GM23338 (cell line): ENCODE results near the gene LMF1. TPM values are rescaled to one million over a fixed set of nuclear protein-coding genes. Genes with fewer than 3 reads are reported as not detected.

Experiments used
- ATAC-seq: fragments of 200-7000 bp; cut with Tn5 transposase; 3 replicates; pipeline ENCODE4 v1.9.1; 2020
- DNase-seq: peaks from one replicate; pipeline ENCODE4 v3.0.0-alpha.2; 2015; ENCODE audit warnings: low spot score
- H2AFZ ChIP-seq: fragments of 200-600 bp; sonication (generic); 2 replicates; pipeline ENCODE4 v1.8.0; 2016; ENCODE audit warnings: antibody characterized with exemption, mild to moderate bottlenecking, moderate library complexity
- H3F3A ChIP-seq: fragments of 200-600 bp; sonication (generic); replicated peaks from 2 replicates; pipeline ENCODE4 v1.8.0; 2017; ENCODE audit warnings: antibody characterized with exemption, mixed run types, low read depth
- H3K27ac ChIP-seq: fragments of 200-600 bp; sonication (generic); 2 replicates; pipeline ENCODE4 v1.6.1; 2016; ENCODE audit warnings: low read depth
- H3K27me3 ChIP-seq: fragments of 200-600 bp; sonication (generic); 2 replicates; pipeline ENCODE4 v1.8.0; 2016; ENCODE audit warnings: mild to moderate bottlenecking, mixed run types, moderate library complexity; ENCODE audit not compliant: insufficient read depth
- H3K36me3 ChIP-seq: fragments of 200-600 bp; sonication (generic); 2 replicates; pipeline ENCODE4 v1.8.0; 2016; ENCODE audit warnings: mild to moderate bottlenecking; ENCODE audit not compliant: insufficient read depth
- H3K4me1 ChIP-seq: fragments of 200-600 bp; sonication (generic); 2 replicates; pipeline ENCODE4 v1.8.0; 2016; ENCODE audit warnings: mild to moderate bottlenecking, moderate library complexity; ENCODE audit not compliant: insufficient read depth
- H3K4me2 ChIP-seq: fragments of 200-600 bp; sonication (generic); 2 replicates; pipeline ENCODE4 v1.7.1; 2017; ENCODE audit warnings: mixed run types
- H3K4me3 ChIP-seq: fragments of 200-600 bp; sonication (generic); 2 replicates; pipeline ENCODE4 v1.6.1; 2016; ENCODE audit warnings: mixed run types
- H3K79me2 ChIP-seq: fragments of 200-600 bp; sonication (generic); replicated peaks from 2 replicates; pipeline ENCODE4 v1.8.0; 2017; ENCODE audit warnings: mild to moderate bottlenecking; ENCODE audit not compliant: insufficient read depth
- H3K9me2 ChIP-seq: fragments of 200-600 bp; sonication (generic); 2 replicates; pipeline ENCODE4 v1.8.0; 2017; ENCODE audit not compliant: insufficient read depth
- H4K20me1 ChIP-seq: fragments of 200-600 bp; sonication (generic); replicated peaks from 2 replicates; pipeline ENCODE4 v1.8.0; 2017; ENCODE audit warnings: mild to moderate bottlenecking; ENCODE audit not compliant: insufficient read depth
- H3K27ac Mint-ChIP-seq: 2 replicates; pipeline ENCODE4 v1.8.0; 2020; ENCODE audit warnings: inconsistent platforms, mild to moderate bottlenecking, moderate library complexity, mixed read lengths
- H3K27me3 Mint-ChIP-seq: 3 replicates; pipeline ENCODE4 v1.8.0; 2022; ENCODE audit warnings: low read depth, mild to moderate bottlenecking, moderate library complexity, mixed read lengths, inconsistent platforms; ENCODE audit not compliant: insufficient read depth, poor library complexity
- H3K36me3 Mint-ChIP-seq: 3 replicates; pipeline ENCODE4 v1.8.0; 2021; ENCODE audit warnings: low read depth, mild to moderate bottlenecking, inconsistent platforms, moderate library complexity, mixed read lengths
- H3K4me1 Mint-ChIP-seq: 3 replicates; pipeline ENCODE4 v1.8.0; 2020; ENCODE audit warnings: mild to moderate bottlenecking, inconsistent platforms, mixed read lengths
- H3K4me3 Mint-ChIP-seq: 3 replicates; pipeline ENCODE4 v1.8.0; 2021; ENCODE audit warnings: moderate library complexity, mild to moderate bottlenecking, inconsistent platforms, mixed read lengths
- H3K9me3 Mint-ChIP-seq: 3 replicates; pipeline ENCODE4 v1.8.0; 2020; ENCODE audit warnings: moderate library complexity, mild to moderate bottlenecking, inconsistent platforms, mixed read lengths
- EZH2phosphoT487 ChIP-seq: fragments of 200-600 bp; sonication (generic); IDR thresholded peaks from one replicate; pipeline ENCODE4 v1.8.1; 2018; ENCODE audit warnings: antibody characterized with exemption; ENCODE audit not compliant: unreplicated experiment
- polyA plus RNA-seq: library from polyadenylated mRNA; unstranded; fragments of >200 nt; fragmentation: Nextera tagmentation; extraction: Ambion mirVana; gene quantifications from 2 replicates; pipeline ENCODE4 v1.2.1, GENCODE V29; 2016
- total RNA-seq: library from RNA; depleted of rRNA; stranded (reverse); fragments of >200 nt; shearing (Covaris generic); gene quantifications from 2 replicates; pipeline ENCODE4 v1.2.3, GENCODE V29; 2014
- TF ChIP-seq, protein P1 (sequence below): fragments of 250-450 bp; sonication (Bioruptor Pico); IDR thresholded peaks from 2 replicates; pipeline ENCODE4 v1.5.0; 2020; ENCODE audit warnings: mild to moderate bottlenecking, moderate library complexity

LMF1 gene
- total and polyA plus RNA-seq, 2 experiments from 2014 or later = 4.2 to 10.1 TPM

DNA sequence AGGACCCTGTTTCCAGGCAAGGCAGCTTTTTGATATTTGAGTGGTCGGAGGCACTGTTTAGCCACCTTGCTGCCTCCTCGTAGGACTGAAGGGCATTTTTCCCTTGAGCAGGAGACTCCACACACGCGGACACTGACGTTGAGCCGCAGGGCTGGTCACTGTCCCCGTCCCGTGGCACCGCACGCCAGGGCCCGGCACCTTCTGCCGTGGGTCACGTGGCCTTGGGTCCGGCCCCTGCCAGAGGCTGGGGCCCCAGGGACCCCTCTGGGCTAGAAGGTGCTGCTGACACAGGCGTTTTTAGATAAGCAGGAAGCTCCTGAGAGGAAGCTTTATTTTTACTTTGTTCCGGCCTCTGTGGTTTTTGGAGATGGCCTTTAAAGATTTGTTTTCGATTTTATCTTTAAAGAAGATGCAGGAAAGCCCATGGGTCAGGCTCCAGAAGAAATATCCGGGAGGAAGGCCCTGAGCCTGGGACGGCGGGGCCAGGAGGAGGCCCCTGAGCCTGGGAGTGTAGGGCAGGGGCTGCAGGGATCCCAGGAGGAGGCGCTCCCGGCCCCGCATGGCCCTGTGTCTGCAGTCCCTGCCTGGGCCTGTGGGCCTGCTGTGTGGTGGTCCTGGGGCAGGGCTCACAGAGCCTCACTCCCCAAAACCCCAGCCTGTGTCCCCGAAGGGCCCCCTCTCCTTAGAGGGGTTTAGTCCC, 139.8 kb downstream of the LMF1 start (continued):
- TF ChIP-seq, protein P1, sequence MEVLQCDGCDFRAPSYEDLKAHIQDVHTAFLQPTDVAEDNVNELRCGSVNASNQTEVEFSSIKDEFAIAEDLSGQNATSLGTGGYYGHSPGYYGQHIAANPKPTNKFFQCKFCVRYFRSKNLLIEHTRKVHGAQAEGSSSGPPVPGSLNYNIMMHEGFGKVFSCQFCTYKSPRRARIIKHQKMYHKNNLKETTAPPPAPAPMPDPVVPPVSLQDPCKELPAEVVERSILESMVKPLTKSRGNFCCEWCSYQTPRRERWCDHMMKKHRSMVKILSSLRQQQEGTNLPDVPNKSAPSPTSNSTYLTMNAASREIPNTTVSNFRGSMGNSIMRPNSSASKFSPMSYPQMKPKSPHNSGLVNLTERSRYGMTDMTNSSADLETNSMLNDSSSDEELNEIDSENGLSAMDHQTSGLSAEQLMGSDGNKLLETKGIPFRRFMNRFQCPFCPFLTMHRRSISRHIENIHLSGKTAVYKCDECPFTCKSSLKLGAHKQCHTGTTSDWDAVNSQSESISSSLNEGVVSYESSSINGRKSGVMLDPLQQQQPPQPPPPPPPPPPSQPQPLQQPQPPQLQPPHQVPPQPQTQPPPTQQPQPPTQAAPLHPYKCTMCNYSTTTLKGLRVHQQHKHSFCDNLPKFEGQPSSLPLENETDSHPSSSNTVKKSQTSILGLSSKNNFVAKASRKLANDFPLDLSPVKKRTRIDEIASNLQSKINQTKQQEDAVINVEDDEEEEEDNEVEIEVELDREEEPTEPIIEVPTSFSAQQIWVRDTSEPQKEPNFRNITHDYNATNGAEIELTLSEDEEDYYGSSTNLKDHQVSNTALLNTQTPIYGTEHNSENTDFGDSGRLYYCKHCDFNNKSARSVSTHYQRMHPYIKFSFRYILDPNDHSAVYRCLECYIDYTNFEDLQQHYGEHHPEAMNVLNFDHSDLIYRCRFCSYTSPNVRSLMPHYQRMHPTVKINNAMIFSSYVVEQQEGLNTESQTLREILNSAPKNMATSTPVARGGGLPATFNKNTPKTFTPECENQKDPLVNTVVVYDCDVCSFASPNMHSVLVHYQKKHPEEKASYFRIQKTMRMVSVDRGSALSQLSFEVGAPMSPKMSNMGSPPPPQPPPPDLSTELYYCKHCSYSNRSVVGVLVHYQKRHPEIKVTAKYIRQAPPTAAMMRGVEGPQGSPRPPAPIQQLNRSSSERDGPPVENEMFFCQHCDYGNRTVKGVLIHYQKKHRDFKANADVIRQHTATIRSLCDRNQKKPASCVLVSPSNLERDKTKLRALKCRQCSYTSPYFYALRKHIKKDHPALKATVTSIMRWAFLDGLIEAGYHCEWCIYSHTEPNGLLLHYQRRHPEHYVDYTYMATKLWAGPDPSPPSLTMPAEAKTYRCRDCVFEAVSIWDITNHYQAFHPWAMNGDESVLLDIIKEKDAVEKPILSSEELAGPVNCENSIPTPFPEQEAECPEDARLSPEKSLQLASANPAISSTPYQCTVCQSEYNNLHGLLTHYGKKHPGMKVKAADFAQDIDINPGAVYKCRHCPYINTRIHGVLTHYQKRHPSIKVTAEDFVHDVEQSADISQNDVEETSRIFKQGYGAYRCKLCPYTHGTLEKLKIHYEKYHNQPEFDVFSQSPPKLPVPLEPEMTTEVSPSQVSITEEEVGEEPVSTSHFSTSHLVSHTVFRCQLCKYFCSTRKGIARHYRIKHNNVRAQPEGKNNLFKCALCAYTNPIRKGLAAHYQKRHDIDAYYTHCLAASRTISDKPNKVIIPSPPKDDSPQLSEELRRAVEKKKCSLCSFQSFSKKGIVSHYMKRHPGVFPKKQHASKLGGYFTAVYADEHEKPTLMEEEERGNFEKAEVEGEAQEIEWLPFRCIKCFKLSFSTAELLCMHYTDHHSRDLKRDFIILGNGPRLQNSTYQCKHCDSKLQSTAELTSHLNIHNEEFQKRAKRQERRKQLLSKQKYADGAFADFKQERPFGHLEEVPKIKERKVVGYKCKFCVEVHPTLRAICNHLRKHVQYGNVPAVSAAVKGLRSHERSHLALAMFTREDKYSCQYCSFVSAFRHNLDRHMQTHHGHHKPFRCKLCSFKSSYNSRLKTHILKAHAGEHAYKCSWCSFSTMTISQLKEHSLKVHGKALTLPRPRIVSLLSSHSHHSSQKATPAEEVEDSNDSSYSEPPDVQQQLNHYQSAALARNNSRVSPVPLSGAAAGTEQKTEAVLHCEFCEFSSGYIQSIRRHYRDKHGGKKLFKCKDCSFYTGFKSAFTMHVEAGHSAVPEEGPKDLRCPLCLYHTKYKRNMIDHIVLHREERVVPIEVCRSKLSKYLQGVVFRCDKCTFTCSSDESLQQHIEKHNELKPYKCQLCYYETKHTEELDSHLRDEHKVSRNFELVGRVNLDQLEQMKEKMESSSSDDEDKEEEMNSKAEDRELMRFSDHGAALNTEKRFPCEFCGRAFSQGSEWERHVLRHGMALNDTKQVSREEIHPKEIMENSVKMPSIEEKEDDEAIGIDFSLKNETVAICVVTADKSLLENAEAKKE (CRISPR knock-in tag) = no peak

DNA sequence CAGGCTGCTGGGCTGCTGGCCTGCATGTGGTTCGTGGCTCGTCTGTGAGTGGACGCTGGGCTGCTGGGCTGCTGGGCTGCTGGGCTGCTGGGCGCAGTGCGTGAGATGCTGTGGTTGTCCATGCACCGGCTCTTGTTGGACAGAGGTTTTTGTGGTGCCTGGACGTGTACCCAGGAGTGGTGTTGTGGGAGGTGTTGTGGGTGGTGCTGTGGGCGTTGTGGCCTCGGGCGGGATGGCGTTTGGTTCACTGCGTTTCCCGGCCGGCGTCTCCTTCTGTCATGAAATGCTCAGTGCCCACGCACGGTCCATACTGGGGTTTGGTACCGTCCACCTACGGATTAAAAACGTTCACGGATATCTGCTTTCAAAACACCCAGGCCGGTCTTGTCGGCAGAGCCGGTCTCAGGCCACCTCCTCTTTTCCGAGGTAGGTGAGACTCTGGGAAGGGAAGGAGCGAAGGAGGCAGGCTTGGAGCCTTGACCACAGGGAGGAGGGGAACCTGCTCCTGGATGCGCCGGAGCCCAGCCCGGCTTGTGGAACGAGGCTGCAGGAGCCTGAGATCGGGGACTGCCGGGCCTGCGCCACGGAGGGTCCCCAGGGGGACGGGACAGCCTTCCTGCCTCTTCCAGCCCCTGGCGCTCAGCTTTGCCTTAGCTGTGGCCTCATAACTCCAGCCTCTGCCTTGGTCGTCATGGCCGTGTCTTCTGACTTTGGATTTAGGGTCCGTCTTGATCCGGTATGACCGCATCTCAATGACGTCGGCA, 140.5 kb downstream of the LMF1 start:
- H3K4me2 ChIP-seq = no peak overlapping the region
- H2AFZ ChIP-seq = no peak overlapping the region
- no peaks in the 10 kb centered on the region for H3F3A ChIP-seq
- H3K4me3 Mint-ChIP-seq = no peak overlapping the region
- no peaks in the 10 kb centered on the region for H3K4me1 Mint-ChIP-seq
- no peaks in the 10 kb centered on the region for H3K4me1 ChIP-seq
- H3K9me3 Mint-ChIP-seq = no peaks in the 10 kb centered on the region
- no peak overlapping the region for H3K4me3 ChIP-seq
- H4K20me1 ChIP-seq = no peaks in the 10 kb centered on the region
- H3K36me3 Mint-ChIP-seq = no peaks in the 10 kb centered on the region
- TF ChIP-seq EZH2phosphoT487 = no peak
- H3K27me3 ChIP-seq = no peaks in the 10 kb centered on the region
- H3K36me3 ChIP-seq = no peaks in the 10 kb centered on the region
- no peak overlapping the region for H3K27ac ChIP-seq
- no peak for DNase-seq
- ATAC-seq = no peak
- peaks cover 10% of the 10 kb centered on the region for H3K27me3 Mint-ChIP-seq
- H3K9me2 ChIP-seq = no peaks in the 10 kb centered on the region
- no peaks in the 10 kb centered on the region for H3K79me2 ChIP-seq
- H3K27ac Mint-ChIP-seq = no peak overlapping the region
